ENCODE data around the gene CLEC3A. TPM values are rescaled to one million over a fixed set of nuclear protein-coding genes. Genes with fewer than 3 reads are reported as not detected.
A peak's percentile ranks its signal among the peaks of the same experiment; 100 is the strongest.
"Not testable (repeated sequence)": the region's sequence is repeated elsewhere in the genome, so short reads cannot be mapped to it uniquely, and the experiment has no call there.

The CLEC3A gene, protein sequence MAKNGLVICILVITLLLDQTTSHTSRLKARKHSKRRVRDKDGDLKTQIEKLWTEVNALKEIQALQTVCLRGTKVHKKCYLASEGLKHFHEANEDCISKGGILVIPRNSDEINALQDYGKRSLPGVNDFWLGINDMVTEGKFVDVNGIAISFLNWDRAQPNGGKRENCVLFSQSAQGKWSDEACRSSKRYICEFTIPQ
- total RNA-seq (2014; rRNA removed; shearing (Covaris generic)) = not detected in 2 replicates
- not detected in 2 replicates for polyA plus RNA-seq (2014; cell fraction: nucleus; rRNA removed)

DNA sequence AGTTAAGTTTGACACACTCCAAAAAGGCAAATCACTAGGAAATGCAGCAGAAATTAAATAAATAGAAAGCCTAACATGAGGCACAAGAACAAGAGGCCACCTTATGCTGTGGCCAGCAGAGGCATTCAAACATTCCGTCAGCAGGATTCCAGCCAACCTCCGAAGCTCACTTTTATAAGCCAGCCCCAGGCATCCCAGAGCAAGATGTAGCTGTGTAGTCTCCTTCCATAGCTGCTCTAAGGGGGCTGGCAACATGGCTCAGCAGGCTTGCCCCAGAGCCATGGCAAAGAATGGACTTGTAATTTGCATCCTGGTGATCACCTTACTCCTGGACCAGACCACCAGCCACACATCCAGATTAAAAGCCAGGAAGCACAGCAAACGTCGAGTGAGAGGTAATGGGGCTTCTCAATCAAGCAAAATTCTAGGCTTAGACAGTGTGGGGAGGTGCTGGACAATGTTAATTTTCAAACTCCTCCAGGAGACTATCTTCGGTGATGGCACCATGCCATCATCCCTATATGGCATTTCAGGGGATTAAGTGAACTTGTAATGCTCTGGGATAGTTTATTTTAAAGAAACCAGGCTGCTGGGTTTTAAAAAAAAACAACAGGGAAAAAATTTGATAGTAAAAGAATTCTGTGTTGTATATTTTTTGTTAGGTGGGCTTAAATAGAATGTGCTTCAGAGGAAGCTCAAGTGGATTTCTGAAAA, at the start of gene CLEC3A:
Gene CLEC3A, plus strand, starts transcription at position 202 of the 714 bp plus-strand sequence. Its CDS starts 79 bp downstream, at position 281.
- no peak for DNase-seq (ENCODE audit: extremely low read depth, low read depth)

DNA sequence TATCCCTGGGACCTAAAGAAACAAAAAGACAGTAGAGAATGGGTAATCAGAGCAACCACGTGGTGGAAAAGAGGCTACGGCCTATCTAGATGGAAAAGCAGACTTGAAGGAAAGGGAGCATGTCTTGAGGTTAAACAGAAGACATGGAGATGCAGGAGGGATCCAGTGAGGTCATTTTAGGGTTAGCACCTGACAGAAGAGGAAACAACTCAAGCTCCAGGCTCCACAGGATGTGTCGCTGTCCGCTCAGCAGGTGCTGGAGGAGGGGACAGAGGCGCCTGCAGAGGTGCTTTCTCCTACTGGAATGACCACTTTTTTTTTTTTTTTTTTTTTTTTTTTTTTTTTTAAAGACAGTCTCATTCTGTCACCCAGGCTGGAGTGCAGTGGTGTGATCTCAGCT, 47.5 kb upstream of the CLEC3A start:
- DNase-seq (ENCODE audit: extremely low read depth, low read depth) = no peak

DNA sequence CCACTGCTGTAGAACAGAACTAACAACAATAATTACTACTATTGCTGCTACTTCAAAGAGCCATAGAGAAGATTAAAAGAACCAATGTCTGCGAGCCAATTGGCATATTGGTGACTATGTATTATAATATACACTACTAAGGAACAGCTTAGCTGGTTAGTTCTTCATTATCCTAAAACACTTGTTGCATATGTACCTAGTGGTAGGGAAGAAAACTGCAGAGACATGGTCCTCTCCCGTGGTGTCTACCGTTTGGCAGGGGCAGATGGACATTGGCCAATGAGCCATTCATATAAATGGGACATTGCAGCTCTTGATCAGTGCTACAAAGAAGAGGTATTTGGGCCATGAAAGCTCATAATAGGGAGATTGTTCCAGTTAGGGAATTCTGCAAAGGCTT, 46.4 kb upstream of the CLEC3A start:
- no peak for DNase-seq (ENCODE audit: extremely low read depth, low read depth)

DNA sequence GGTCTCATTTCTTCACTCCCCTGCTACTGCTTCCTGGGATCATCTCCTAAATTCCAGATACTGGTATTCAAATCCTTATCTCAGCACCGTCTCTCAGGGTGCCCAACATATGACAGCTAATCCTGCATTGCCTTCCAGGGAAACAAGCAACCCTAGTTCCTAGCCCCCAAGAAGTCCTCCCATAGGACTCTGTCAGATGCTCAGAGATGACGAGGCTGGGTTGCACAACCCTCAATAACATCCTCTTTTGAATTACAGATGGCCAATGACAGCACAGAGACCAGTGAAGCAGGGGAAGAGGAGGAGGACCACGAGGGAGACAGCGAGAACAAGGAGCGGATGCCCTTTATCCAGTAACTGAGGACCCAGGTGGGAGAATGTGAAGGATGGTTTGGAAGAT, 45.0 kb upstream of the CLEC3A start:
- no peak for DNase-seq (ENCODE audit: extremely low read depth, low read depth)

DNA sequence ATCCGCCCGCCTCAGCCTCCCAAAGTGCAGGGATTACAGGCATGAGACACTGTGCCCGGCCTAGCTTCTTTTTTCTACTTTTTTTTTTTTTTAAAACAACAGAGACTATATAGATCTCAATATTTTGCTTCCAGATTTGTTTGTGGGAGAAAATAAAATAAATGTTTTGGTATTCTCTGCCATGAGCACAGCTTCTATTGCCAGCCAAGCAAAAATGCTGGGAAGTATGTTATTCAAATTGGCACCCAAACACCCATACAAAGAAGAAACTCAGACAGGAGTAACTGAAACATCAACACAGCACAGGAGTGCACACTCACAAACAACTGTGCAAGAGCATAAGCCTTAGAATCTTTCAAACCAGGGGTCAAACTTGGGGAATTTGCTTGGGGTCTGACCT, 37.2 kb upstream of the CLEC3A start:
- no peak for DNase-seq (ENCODE audit: extremely low read depth, low read depth)

DNA sequence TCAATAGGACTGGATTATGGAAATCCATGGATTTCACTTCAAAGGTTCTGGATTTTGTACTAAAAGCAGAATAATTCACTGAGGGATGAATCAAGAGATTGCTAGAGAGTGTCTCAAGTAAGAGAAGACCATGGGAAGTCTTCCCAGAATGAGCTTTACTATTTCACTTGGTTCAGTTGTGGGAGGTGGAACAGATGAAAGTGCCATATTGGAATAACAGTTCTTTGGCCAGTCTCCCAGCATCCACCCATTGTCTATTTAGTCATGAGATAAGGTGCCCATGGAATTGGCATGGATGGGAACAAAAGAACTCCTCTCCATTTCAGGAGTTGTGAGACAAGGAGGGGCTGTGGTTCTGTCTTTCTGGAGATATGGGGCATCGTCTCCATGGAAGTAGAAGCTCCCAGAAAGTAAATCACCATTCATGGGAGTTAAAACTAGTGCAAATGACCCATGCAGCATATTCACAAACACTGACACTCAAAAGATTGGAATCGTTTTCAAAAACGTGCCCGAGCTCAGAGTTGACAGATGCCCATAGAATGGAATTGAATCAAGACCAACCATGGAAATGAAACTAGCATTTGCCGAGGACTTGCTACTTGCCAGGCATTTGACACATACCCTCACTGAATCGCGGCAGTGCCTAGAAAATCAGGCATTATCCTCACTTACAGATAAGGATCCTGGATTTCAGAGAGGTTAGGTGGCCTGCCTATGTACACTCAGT, 36.2 kb upstream of the CLEC3A start:
- no peak for DNase-seq (ENCODE audit: extremely low read depth, low read depth)

DNA sequence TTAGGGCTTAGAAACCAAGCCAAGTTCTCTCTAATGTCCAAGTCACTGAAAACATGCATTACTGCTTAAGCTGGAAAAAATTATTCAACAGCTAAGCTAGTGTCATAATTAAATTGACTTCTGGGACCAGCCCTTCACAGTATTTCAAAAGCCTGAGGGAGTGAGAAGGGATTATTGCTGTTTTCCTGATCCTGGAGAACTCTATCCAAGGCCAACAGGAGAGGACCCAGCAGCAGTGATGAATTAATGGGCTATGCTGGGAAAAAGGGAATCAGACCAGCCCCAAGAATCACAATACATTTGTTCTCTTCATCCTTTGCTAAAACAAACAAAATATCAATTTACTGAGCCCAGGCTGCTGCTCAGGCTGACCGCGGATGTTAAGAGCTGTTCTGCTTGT, 34.5 kb upstream of the CLEC3A start:
- no peak for DNase-seq (ENCODE audit: extremely low read depth, low read depth)

DNA sequence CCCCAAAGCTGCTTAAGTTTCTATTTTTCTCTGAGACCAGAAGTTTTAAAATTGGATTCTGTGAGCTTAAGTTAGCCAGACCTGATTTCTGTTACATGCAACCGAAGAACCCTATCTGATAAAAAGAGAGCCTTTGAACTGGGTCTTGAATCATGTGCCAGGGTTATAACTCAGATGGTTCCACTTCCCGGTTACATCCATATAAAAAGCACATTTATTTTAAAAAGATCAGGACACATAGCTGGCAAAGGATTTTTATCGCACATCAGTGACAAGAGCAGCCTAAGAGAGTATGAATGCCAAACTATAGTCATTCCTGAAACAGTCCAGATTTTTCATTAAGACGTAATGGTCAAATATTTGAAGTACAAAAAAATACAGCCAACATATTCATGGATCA, 32.5 kb upstream of the CLEC3A start:
- no peak for DNase-seq (ENCODE audit: extremely low read depth, low read depth)

DNA sequence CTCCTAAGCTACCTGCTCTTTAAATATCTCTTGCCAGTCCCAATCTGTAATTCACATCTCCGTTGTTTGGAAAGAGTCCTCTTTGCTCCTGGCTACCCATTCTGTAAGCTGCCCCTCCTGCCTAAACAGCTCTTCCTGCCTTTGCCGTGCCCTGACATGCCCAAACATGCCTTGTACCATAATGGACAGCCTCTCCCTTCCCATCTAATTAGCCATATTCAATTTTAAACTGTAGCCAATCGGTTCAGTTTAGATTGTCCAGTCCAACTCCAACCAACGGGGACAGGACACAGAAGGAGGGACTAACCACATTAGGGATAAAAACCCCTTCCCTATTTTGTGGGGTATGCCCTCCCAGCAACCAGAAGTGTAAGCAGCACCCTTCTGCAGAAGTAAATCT, 30.6 kb upstream of the CLEC3A start:
- DNase-seq (ENCODE audit: extremely low read depth, low read depth) = no peak

DNA sequence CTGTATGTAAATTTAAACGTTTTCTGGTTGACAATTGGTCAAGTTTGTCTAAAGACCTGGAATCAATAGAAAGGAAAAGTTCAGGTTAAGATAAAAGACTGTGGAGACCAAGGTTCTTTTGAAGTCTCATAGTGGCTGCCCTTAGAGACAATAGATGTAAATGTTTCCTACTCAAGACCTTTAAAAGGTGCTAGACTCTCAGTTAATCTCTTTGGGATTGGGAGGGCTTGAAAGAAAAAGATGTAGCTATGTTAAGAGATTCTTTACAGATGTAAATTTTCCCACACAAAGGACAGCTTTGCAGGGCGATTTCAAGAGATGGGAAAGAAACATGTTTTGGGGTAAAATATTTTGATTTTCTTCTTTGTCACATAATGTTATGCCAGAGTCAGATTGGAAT, 30.0 kb upstream of the CLEC3A start:
- DNase-seq (ENCODE audit: extremely low read depth, low read depth) = not testable (repeated sequence)

DNA sequence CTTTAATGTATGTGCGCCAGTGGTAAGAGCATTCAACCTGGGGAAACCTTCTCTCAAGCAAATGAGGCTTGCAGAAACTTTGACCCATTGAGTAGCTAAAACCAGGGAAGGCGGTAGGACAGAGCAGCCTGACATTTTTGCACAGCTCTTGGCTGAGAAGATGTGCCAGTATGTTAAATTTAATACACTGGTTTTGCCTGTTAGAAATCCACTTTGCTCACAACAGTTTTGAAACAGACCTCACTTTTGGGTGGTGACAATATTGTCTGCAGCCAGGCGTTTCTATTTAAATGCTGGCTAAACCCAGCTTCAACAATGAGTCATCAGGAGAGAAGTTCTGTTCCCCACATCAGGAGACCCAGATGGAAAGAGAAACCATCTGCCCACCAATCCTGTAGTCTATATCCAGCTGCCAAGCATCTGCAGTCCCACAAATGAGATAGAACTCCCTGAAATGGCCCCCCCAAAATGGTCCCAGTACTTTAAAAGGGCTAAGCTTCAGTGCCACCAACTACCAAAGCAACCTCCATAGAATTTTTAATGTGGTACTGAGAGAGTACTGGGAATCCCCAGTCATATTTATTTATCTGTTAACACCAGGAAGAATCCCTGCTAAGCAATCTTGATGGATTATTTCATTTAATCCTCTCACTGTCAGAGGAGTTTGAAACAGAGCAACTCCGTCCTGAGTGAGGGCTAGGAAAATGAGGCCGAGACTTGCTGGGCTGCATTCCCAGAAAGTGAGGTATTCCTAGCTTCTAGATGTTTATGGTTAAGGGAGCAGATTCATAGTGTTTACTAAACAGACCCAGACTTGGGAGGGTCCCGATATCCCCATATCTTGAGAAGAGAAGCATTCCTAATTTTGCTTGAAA, 29.0 kb upstream of the CLEC3A start:
- no peak for DNase-seq (ENCODE audit: extremely low read depth, low read depth)

DNA sequence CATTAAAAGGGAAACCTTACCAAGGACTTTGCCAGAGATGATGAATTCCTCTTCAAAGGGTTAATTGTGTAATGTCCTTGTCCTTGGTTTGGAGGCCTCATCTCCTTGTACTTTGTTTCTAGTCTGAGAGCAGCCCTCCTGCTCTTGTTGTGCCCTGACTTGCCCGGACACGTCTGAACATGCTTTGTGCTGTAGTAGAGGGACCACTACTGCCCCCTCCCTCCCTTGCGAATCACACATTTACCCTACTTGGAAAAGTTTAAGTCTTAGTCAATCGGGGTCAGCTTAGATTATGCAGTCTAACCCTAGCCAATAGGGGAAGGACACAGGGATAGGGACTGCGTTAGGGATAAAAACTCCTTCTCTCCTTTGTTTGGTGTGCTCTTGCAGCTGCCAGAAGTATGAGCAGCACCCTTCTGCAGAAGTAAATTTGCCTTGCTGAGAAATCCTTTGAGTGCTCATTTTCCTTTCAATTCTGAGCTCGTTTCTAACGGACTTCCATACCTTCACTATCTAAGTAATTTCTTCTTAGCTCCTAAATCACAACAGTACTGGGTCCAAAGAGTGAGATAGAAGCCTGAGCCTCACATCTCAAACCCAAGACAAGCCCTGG, 26.4 kb upstream of the CLEC3A start:
- no peak for DNase-seq (ENCODE audit: extremely low read depth, low read depth)

DNA sequence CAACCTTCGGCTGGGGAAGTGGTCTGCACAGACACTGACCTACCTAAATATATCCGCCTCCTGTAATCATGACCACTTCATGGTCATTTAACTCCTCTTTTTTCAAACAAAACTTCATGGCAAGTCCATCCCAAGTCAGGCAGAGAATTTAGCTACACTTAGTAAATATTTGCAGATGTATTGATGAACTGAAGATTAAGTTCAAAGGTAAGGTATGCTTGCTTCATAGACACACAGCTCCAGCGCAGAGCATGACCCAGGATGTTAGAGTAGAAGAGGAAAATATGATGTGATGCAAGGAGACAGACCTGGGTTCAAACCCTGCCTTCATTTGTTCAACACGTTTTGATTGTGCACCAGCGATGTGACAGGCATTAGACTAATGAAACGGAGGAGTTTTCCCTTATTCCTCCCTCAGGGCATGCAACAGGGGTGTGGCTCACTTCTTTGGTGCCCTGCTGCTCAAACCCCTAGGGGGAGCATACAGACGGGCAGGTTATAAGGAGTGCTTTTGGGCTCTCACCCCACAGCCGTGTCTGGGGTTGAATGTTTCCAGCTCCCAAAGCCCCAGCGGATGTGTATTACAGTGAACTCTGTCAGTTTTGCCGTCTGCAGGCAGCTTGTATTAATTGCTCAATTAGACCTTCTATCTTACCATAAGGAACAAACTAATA, 23.9 kb upstream of the CLEC3A start:
- DNase-seq (ENCODE audit: extremely low read depth, low read depth) = no peak

DNA sequence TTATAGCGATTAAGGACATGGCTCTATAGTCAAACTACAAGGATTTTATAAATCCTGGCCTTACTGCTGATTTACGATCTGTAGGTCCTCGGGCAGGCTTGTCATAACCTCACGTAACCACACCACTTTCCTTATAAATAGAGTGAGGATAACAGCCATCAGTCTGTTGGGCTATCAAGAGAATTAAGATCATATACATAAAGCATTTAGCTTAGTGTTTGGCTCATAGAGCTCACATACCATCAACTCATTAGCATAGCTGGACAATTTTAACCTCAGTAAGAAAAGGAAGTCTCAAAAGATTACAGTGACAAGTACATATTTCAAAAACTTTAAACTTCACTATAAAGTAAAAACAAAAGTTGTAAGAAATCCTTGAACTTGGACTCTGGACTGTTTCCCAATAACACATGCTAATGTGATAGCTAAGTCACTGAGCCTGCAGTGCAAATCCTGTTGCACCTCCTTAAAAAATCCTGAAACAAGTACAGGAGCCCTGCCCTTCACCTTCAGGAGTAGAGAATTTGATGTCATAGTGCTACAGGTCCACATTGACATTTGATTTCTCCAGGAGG, 20.8 kb upstream of the CLEC3A start:
- no peak for DNase-seq (ENCODE audit: extremely low read depth, low read depth)

DNA sequence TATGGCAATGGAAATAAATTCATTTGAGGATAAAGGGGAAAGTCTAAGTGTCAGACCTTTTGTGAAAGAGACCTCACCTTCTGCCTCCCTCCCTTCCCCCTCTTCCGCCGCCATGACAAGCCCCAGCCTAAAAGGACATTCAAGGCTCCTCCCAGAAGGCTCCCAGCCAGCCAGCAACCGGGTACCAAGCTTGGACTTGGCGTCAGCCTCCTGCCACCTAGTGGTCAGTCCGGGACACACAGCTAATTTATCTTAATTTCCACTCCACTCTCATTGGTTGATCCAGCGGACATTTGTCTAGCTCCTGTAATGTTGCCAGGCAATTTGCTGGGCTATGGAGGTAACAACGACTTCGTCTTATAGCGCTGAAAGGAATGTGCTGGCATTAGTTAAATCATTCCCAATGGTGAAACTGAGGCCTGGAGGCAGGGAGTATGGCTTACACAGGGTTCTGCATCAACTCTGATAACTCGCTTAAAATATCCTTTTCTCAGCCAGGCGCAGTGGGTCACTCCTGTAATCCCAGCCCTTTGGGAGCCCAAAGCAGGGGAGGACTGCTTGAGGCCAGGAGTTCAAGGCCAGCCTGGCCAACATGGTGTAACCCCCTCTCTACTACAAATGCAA, 19.3 kb upstream of the CLEC3A start:
- DNase-seq (ENCODE audit: extremely low read depth, low read depth) = peak; percentile 81

DNA sequence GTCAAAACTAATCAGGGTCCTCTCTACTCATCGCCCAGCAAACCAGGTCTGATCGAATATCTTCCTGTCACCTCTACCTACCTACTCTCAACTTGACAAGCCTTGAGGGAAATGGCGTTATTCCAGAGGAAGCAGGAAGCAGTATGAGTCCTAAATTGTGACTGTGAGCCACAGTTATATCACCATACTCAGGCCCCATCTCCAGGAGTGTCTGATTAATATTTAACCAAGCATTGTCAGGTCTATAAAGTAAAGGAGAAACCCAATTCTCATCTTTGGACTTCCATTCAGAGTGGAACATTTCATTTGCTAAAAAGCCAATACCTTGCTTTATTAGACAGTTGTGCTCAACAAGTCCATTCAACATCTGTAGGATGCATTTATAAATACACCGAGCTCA, 17.8 kb upstream of the CLEC3A start:
- no peak for DNase-seq (ENCODE audit: extremely low read depth, low read depth)

DNA sequence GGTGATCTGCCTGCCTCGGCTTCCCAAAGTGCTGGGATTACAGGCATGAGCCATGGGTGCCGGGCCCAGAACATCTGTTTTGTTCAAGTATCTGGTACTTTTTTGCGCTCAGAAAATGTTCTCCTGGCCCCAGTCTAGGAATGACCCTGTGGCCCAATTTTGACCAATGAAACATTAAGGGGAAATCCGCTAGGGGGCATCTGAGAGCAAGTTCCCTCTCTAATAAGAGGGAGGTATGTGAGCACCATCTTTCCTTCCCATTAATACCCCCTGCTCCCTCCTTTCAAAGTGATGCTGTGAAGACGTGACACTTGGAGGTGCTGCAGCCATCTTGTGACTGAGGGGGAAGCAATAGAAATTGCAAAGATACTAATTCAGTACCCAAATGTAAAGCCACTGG, 16.5 kb upstream of the CLEC3A start:
- DNase-seq (ENCODE audit: extremely low read depth, low read depth) = no peak

DNA sequence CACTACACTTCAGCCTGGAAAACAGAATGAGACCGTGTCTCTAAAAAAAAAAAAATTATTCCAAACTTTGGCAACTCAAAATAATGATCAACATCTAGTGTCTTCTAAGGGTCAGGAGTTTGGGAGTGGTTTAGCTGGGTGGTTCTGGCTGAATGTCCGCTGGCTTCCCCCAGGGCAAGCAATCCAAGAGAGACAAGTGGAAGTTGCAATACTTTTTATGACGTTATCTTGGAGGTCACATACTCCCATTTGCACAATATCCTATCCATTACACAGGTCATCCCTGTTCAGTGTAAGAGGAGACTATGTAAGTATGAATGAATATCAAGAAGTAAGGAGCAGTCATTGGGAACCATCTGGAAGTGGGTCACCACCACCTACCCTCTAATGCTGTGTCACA, 15.2 kb upstream of the CLEC3A start:
- no peak for DNase-seq (ENCODE audit: extremely low read depth, low read depth)

DNA sequence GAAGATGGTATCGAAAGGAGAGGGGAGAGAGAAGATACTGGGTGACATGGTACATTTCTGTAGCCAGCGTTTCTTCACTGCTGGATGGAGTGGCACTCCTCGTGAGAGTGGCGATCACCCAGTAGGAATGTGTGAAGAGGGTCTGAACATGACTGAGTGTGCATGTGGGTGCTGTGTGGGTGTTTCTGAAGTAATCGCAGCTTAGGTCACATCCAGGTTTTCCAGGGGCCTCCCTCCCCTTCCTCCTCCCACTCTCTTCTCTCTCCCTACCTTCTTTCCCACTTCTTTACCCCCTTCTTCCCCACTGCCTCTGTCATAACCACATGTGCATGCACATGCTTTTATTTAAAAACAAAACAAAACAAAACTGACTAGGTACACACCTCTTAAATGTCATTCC, 1.8 kb downstream of the CLEC3A start:
- DNase-seq (ENCODE audit: extremely low read depth, low read depth) = no peak

Measured in NCI-H460 (cell line).